HG02623 (cell line): ENCODE data around the gene CNKSR1.

Source experiments
- ATAC-seq: cut with Tn5 transposase; IDR thresholded peaks from one replicate; pipeline ENCODE4 v1.9.1; 2021; ENCODE audit warnings: moderate library complexity; ENCODE audit not compliant: unreplicated experiment

CNKSR1 gene

GRCh38 chr1:26177182-26177684, at the start of gene CNKSR1:
TSS of gene CNKSR1 (plus strand) at chr1:26177491. CDS start at chr1:26177548, 57 bp downstream.
- no peak for ATAC-seq

GRCh38 chr1:26129778-26130177, 47.5 kb upstream of the CNKSR1 start:
- no peak for ATAC-seq

- ATAC-seq: no peak
Observed at GRCh38 chr1:26130695-26131094, 46.6 kb upstream of the CNKSR1 start.

- ATAC-seq: no peak
Observed at GRCh38 chr1:26132128-26132833, 45.0 kb upstream of the CNKSR1 start.

- ATAC-seq: no peak
Observed at GRCh38 chr1:26132834-26133167, 44.5 kb upstream of the CNKSR1 start.

- ATAC-seq: no peak
Observed at GRCh38 chr1:26134466-26134865, 42.8 kb upstream of the CNKSR1 start.

GRCh38 chr1:26138974-26139558, 38.2 kb upstream of the CNKSR1 start:
- ATAC-seq: no peak

- no peak for ATAC-seq
Observed at GRCh38 chr1:26142159-26142558, 35.1 kb upstream of the CNKSR1 start.

- no peak for ATAC-seq
Observed at GRCh38 chr1:26145041-26145959, 32.0 kb upstream of the CNKSR1 start.

GRCh38 chr1:26145960-26146294, 31.4 kb upstream of the CNKSR1 start:
- ATAC-seq: no peak

GRCh38 chr1:26148887-26149286, 28.4 kb upstream of the CNKSR1 start:
- ATAC-seq: no peak

GRCh38 chr1:26153966-26154532, 23.2 kb upstream of the CNKSR1 start:
- ATAC-seq: no peak

- no peak for ATAC-seq
Observed at GRCh38 chr1:26154750-26155149, 22.5 kb upstream of the CNKSR1 start.

- no peak for ATAC-seq
Observed at GRCh38 chr1:26155370-26156284, 21.7 kb upstream of the CNKSR1 start.

- no peak for ATAC-seq
Observed at GRCh38 chr1:26156285-26157038, 20.8 kb upstream of the CNKSR1 start.

GRCh38 chr1:26158271-26158907, 18.9 kb upstream of the CNKSR1 start:
- ATAC-seq: no peak

- no peak for ATAC-seq
Observed at GRCh38 chr1:26158908-26159742, 18.2 kb upstream of the CNKSR1 start, which contains the start of gene FAM110D. TSS of gene FAM110D (plus strand) at chr1:26159079. CDS start at chr1:26161292, 2,213 bp downstream.

- no peak for ATAC-seq
Observed at GRCh38 chr1:26159743-26160039, 17.6 kb upstream of the CNKSR1 start.
